22Rv1 (cell line): ENCODE measurements around the gene DNAJC8.

ENCODE experiments used
- H3K27ac ChIP-seq: fragments of 450-650 bp; 2 replicates; pipeline ENCODE4 v1.5.1; 2017
- ZFX ChIP-seq: fragments of 450-650 bp; IDR thresholded peaks from 2 replicates; pipeline ENCODE4 v1.6.1; 2017; ENCODE audit warnings: antibody characterized with exemption, borderline replicate concordance
- TF ChIP-seq, protein P1 (sequence below): fragments of 450-650 bp; IDR thresholded peaks from 2 replicates; pipeline ENCODE4 v1.5.1; 2017; ENCODE audit warnings: mild to moderate bottlenecking

The DNAJC8 gene

DNA sequence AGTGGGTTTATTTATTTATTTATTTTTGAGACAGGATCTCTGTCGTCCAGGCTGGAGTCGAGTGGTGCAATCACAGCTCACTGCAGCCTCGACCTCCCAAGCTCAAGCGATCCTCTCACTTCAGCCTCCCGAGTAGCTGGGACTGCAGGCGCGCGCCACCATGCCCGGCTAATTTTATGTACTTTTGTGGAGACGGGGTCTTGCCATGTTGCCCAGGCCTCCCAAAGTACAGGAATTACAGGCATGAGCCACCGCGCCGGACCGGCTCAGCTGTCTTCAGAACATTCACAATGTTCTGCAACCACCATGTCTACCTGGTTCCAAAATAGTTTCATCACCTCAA lies 406 bp upstream of the DNAJC8 start:
- H3K27ac ChIP-seq: peak overlapping the region; percentile 57
- TF ChIP-seq, protein P1, sequence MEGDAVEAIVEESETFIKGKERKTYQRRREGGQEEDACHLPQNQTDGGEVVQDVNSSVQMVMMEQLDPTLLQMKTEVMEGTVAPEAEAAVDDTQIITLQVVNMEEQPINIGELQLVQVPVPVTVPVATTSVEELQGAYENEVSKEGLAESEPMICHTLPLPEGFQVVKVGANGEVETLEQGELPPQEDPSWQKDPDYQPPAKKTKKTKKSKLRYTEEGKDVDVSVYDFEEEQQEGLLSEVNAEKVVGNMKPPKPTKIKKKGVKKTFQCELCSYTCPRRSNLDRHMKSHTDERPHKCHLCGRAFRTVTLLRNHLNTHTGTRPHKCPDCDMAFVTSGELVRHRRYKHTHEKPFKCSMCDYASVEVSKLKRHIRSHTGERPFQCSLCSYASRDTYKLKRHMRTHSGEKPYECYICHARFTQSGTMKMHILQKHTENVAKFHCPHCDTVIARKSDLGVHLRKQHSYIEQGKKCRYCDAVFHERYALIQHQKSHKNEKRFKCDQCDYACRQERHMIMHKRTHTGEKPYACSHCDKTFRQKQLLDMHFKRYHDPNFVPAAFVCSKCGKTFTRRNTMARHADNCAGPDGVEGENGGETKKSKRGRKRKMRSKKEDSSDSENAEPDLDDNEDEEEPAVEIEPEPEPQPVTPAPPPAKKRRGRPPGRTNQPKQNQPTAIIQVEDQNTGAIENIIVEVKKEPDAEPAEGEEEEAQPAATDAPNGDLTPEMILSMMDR: no peak
- no peak for TF ChIP-seq ZFX

DNA sequence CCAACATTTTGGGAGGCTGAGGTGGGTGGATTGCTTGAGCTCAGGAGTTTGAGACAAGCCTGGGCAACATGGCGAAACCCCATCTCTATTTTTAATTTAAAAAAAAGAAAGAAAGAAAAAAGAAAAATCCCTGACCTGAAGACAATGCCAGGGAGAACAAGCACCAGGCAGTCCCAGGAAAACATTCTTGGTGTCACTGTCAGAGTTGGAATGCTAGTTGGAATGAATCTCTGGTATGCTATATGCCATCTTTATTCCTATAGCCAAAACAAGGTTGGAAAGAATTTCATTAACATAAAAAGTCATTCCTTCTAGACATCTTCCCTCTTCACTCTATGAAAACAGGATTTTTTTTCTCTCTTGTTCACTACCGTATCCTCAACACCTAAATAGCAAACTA lies 2.8 kb downstream of the DNAJC8 start:
- TF ChIP-seq ZFX: no peak
- TF ChIP-seq, protein P1: no peak
- no peak overlapping the region for H3K27ac ChIP-seq

DNA sequence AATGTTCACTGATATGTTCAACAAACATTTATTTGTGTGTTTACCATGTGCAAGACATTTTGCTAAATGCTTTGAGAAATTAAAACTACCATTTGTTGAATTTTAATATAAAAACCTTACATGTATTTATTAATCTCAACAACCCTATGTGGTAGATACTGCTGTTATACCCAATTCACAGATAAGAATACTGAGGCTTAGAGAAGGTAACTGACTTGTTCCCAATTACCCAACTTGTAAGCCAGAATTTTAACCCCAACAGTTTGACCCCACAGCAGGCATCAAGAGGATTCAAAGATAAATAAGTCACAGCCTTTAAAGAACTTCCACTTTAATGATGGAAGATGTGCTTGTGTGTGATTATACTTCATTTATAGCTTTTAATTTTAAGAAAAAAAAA lies 3.7 kb downstream of the DNAJC8 start:
- H3K27ac ChIP-seq: no peak overlapping the region
- TF ChIP-seq, protein P1: no peak
- no peak for TF ChIP-seq ZFX

DNA sequence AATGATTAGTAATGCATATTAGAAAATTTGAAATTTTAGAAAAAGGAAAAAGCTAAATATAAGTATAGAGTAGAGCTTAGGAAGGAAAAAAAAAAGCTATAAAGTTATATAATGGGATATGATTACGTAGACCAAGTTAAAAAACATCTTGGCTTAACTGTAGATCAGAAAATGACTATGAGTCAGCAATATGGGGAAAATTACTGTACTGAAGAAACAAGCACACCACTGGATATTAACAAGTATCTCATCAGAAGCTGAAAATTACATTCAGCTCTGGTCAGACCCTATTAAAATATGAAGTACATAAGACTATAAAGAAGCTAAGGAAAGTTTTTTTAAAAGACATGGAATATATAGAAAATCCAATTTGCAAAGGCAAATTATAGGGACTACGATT lies 19.5 kb downstream of the DNAJC8 start:
- TF ChIP-seq ZFX: no peak
- TF ChIP-seq, protein P1: no peak
- H3K27ac ChIP-seq: no peak overlapping the region

DNA sequence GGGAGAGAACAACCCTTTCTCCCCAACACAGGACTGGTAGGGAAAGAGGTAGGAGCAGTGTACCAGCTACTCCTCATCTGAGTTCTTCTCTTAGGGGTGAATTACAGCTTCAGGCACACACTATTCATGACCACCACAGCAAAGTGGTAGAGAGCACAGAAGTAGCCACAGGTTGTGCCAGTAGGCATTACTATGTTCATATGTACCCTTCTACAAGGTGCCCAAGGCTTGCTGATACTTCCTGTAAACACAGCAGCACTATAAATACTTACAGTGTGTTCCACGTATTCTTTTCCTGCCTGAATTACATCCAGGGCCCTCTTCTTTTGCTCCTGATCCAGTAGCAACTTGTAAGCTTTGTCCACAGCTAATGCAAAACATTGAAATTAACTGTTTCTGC lies 23.1 kb downstream of the DNAJC8 start:
- no peak overlapping the region for H3K27ac ChIP-seq
- TF ChIP-seq, protein P1: no peak
- TF ChIP-seq ZFX: no peak

DNA sequence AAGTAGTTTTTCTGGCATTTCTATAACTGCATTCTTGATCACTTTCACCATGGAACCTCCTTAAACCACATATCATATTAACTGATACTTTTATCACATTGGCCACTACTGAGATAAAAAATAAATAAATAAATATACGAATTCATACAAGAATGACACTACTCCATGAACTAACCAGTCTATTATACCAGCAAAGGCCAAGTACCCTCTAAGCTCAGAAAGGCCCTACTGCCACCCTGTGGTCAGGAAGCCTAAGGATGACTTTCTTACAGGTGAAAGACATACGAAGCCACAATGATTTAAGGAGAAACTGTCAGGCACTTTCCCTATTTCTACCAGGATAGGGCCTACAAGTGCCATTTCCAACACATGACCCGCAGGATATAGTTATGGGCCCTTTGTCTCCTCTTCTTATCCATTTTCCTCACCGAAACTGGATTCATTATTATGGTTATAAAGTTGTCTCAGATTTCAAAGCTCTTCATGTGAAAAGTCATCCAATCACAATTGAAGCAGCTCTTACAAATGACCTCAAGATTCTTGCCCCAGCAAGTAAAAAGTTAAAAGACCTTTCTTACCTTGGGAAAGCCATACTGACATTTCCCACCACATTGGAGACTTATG lies 23.9 kb downstream of the DNAJC8 start:
- TF ChIP-seq ZFX: no peak
- TF ChIP-seq, protein P1: peak; percentile 82

DNA sequence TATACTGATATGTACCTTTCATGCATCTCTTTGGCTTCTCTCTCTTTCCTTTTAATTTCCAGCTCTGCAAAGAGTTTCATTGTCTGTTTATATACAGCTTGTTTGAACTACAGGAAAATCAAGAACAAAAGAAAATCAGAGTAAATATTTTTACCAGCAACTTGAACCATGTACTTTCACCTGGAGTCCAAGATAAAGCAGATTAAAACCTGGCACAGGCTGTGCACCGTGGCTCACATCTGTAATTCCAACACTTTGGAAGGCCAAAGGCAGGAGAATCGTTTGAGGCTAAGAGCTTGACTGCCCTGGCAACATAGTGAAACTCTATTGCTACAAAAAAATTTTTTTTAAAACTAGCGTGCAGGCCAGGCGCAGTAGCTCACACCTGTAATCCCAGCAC lies 27.6 kb downstream of the DNAJC8 start:
- no peak for TF ChIP-seq ZFX
- TF ChIP-seq, protein P1: no peak
- no peak overlapping the region for H3K27ac ChIP-seq

More for the DNA sequence above, 23.9 kb downstream of the DNAJC8 start:
- H3K27ac ChIP-seq: no peak overlapping the region
